SK-N-MC (cell line): ENCODE data around the gene RELL2.

Experiments used
- EZH2 ChIP-seq: fragments of 200-600 bp; sonication (generic); IDR thresholded peaks from one replicate; pipeline ENCODE4 v1.6.1; 2017; ENCODE audit warnings: antibody characterized with exemption
- POLR2AphosphoS5 ChIP-seq: IDR thresholded peaks from 2 replicates; pipeline ENCODE4 v1.6.1; 2012; ENCODE audit warnings: mild to moderate bottlenecking, low read depth, low read length, borderline replicate concordance

DNA sequence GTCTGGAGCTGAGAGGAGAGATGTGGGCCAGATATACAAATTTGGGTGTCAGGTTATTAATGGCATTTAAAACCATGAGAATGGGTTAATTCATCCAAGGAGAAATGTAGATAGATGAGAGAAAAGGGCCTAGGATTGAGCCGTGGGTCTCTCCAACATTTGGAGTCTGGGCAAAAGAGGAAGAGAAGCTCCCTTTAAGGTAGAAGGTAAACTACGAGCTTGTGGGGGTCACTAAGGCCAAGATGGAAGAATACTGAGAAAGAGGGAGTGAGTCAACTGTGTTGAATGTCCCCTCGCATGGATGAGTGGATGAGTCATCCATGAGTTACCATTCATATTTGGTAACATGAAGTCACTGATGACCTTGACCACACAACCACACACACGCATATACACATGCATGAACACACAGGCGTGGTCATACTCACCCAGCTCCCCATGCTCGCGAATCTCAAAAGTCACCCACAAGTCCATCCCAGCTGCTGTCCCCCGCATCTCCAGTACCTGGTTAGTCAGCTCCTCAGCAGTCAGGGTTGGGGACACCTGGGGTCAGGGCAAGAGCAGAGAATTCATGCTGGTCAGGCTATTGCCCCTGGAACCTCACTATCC, 21.2 kb downstream of the RELL2 start:
- TF ChIP-seq EZH2 (no peak), POLR2AphosphoS5 (no peak)
